Panc1 (cell line): Measurements from ENCODE around the gene FSIP1. TPM values are rescaled to one million over a fixed set of nuclear protein-coding genes. Genes with fewer than 3 reads are reported as not detected.

ENCODE experiments used
- ATAC-seq: fragments of 200-7000 bp; cut with Tn5 transposase; 2 replicates; pipeline ENCODE4 v1.9.1; 2020; ENCODE audit warnings: mild to moderate bottlenecking, moderate library complexity
- BruUV-seq: library from RNA; stranded (reverse); fragments of 400-500 nt; replicated peaks from 2 replicates; lab custom pipeline; 2021; lab: Mats Ljungman, UMichigan
- CTCF ChIA-PET: fragments of 300-600 bp; sonication (Branson Sonifier 250); formaldehyde crosslinking; loops from one replicate; lab custom pipeline; 2022; ENCODE audit warnings: antibody characterized with exemption; lab: Charles Lee
- POLR2A ChIA-PET: fragments of 300-600 bp; sonication (Branson Sonifier 250); formaldehyde crosslinking; loops from one replicate; lab custom pipeline; 2022; ENCODE audit warnings: antibody characterized with exemption; lab: Charles Lee
- DNase-seq: peaks from one replicate; pipeline ENCODE4 v3.0.0-alpha.2; 2010; ENCODE audit warnings: low read depth, low spot score
- H3K27ac ChIP-seq: 2 replicates; pipeline ENCODE4 v1.5.1; 2011; ENCODE audit warnings: mild to moderate bottlenecking, low read length, inconsistent platforms
- H3K27me3 ChIP-seq: fragments of 200-500 bp; sonication (Bioruptor generic); 2 replicates; pipeline ENCODE4 v1.6.0; 2014; ENCODE audit warnings: low read length, inconsistent platforms; ENCODE audit not compliant: control insufficient read depth, insufficient read depth
- H3K36me3 ChIP-seq: fragments of 200-500 bp; sonication (Bioruptor generic); 2 replicates; pipeline ENCODE4 v1.5.1; 2014; ENCODE audit warnings: inconsistent platforms, mild to moderate bottlenecking, low read length, moderate library complexity; ENCODE audit not compliant: control insufficient read depth, insufficient read depth
- H3K4me1 ChIP-seq: 2 replicates; pipeline ENCODE4 v1.5.1; 2011; ENCODE audit warnings: inconsistent platforms, mild to moderate bottlenecking, low read length, moderate library complexity; ENCODE audit not compliant: control insufficient read depth, insufficient read depth
- H3K4me3 ChIP-seq, 2 experiments: 2 replicates each; pipeline ENCODE4 v1.5.1; 2011 to 2012; ENCODE audit warnings: low read depth in 2 of 2, low read length in 2 of 2, mild to moderate bottlenecking in 2 of 2, inconsistent platforms in 1 of 2, moderate library complexity in 1 of 2
- H3K9me3 ChIP-seq: fragments of 200-500 bp; sonication (Bioruptor generic); 2 replicates; pipeline ENCODE4 v1.5.1; 2014; ENCODE audit warnings: low read depth, mild to moderate bottlenecking, inconsistent platforms, low read length, moderate library complexity; ENCODE audit not compliant: control insufficient read depth, insufficient read depth
- CTCF ChIP-seq: fragments of 450-650 bp; IDR thresholded peaks from 2 replicates; pipeline ENCODE4 v1.5.1; 2017; ENCODE audit warnings: mild to moderate bottlenecking
- POLR2AphosphoS5 ChIP-seq: IDR thresholded peaks from 2 replicates; pipeline ENCODE4 v1.6.1; 2012; ENCODE audit warnings: mild to moderate bottlenecking, low read depth, low read length, moderate library complexity
- REST ChIP-seq, 2 experiments: IDR thresholded peaks; 2 replicates each; pipeline ENCODE4 v1.6.1; 2011 to 2012; ENCODE audit warnings: low read depth in 2 of 2, control low read depth in 1 of 2, low read length in 1 of 2, mild to moderate bottlenecking in 1 of 2, moderate library complexity in 1 of 2; ENCODE audit not compliant: insufficient read depth in 1 of 2
- SIN3A ChIP-seq: IDR thresholded peaks from 2 replicates; pipeline ENCODE4 v1.6.1; 2012; ENCODE audit warnings: low read depth, mild to moderate bottlenecking, low read length, moderate library complexity, borderline replicate concordance; ENCODE audit not compliant: insufficient read depth
- TCF7L2 ChIP-seq: IDR thresholded peaks from 2 replicates; pipeline ENCODE4 v1.6.1; 2011; ENCODE audit warnings: mild to moderate bottlenecking, low read depth, low read length, inconsistent platforms
- in situ Hi-C: cut with HindIII; loops from 2 replicates; pipeline ENCODE4 v1.10.0; 2016; ENCODE audit warnings: low sequenced_read_pairs, low pct_unique_long_range_greater_than_20kb
- intact Hi-C: fragments of 100-400 bp; cut with micrococcal nuclease; formaldehyde crosslinking; loops from one replicate; pipeline ENCODE4 v1.10.0; 2022; ENCODE audit not compliant: unreplicated experiment
- total RNA-seq: library from RNA; stranded (reverse); gene quantifications from one replicate; pipeline ENCODE4 v1.2.1, GENCODE V29; 2021; ENCODE audit not compliant: unreplicated experiment

Gene FSIP1
- total RNA-seq, 1 experiment from 2014 or later, result 1.4 TPM

GRCh38 chr15:39741258-39741657 is 41.4 kb downstream of the FSIP1 start:
- H3K4me1 ChIP-seq, result no peaks in the 10 kb centered on the region
- intact Hi-C loops, result no loop called here
- no peak for ATAC-seq

GRCh38 chr15:39738998-39739397 is 43.6 kb downstream of the FSIP1 start:
- TF ChIP-seq REST (IDR thresholded peaks at IDR 0.05; ENCODE audit: insufficient read depth in 1 of 2, low read depth in 2 of 2, low read length in 1 of 2), result no peak
- TF ChIP-seq POLR2AphosphoS5, result no peak
- TF ChIP-seq CTCF, result no peak
- no peak for TF ChIP-seq TCF7L2
- TF ChIP-seq SIN3A, result no peak
- in situ Hi-C loops, result no loop called here
- Histone ChIP-seq H3K27me3 (no peaks in the 10 kb centered on the region), H3K36me3 (no peaks in the 10 kb centered on the region), H3K9me3 (no peaks in the 10 kb centered on the region), H3K4me3 (no peak overlapping the region), H3K27ac (no peak overlapping the region), H3K4me1 (no peaks in the 10 kb centered on the region)
- intact Hi-C loops, result no loop called here
- CTCF ChIA-PET, result no interaction called here
- BruUV-seq, result no TSS peak
- no peak for ATAC-seq
- DNase-seq, result no peak
- POLR2A ChIA-PET, result interaction anchor here (0.6 kb wide), 1 partner anchor 26 kb away, joined by 3 read pairs; no protein-coding TSS in a partner anchor

More at GRCh38 chr15:39741258-39741657, 41.4 kb downstream of the FSIP1 start:
- no peaks in the 10 kb centered on the region for H3K9me3 ChIP-seq
- H3K36me3 ChIP-seq, result no peaks in the 10 kb centered on the region
- no peak for DNase-seq
- BruUV-seq, result no TSS peak
- in situ Hi-C loops, result no loop called here
- no peaks in the 10 kb centered on the region for H3K27me3 ChIP-seq
- no peak overlapping the region for H3K4me3 ChIP-seq
- POLR2A ChIA-PET, result interaction anchor here (0.6 to 1.3 kb wide), 2 partner anchors 13 to 41 kb away, joined by 3 read pairs; partner anchors contain the start of gene FSIP1
- no peak for TF ChIP-seq TCF7L2
- no peak for TF ChIP-seq REST (IDR thresholded peaks at IDR 0.05; ENCODE audit: insufficient read depth in 1 of 2, low read depth in 2 of 2, low read length in 1 of 2)
- TF ChIP-seq POLR2AphosphoS5, result no peak
- no peak for TF ChIP-seq CTCF
- TF ChIP-seq SIN3A, result no peak
- CTCF ChIA-PET, result no interaction called here
- H3K27ac ChIP-seq, result no peak overlapping the region
